ENCODE results near the gene CEP85L. TPM values are rescaled to one million over a fixed set of nuclear protein-coding genes. Genes with fewer than 3 reads are reported as not detected.
"Not testable (repeated sequence)": the region's sequence is repeated elsewhere in the genome, so short reads cannot be mapped to it uniquely, and the experiment has no call there.

CEP85L gene
- total and polyA plus RNA-seq, 10 of the 15 experiments (the other 5 are each of a cell fraction or from before 2014, with no cell fraction given): 1.8 to 10.9 (median 7.1) TPM

GRCh38 chr6:118436482-118436881, 214.9 kb downstream of the CEP85L start:
- no peaks in the 10 kb centered on the region for H3K9me3 ChIP-seq (replicated peaks; ENCODE audit: control insufficient read depth, insufficient read depth, low read length)
- H3K4me2 ChIP-seq (ENCODE audit: control insufficient read depth, insufficient read depth): no peak overlapping the region
- no peak overlapping the region for H2AFZ ChIP-seq (ENCODE audit: control insufficient read depth, low read depth, low read length)
- intact Hi-C loops (cut with micrococcal nuclease; ENCODE audit: unreplicated experiment): no loop called here
- 35% methylated on average over 3 of the region's 3 CpGs for WGBS (ENCODE audit: insufficient coverage, insufficient replicate concordance, low lambda C conversion rate, missing lambda C conversion rate)
- H3K79me2 ChIP-seq (ENCODE audit: control insufficient read depth, insufficient read depth, low read length): no peaks in the 10 kb centered on the region
- ChIA-PET RAD21 (ENCODE audit: unreplicated experiment) (no interaction called here), SMC1A (ENCODE audit: uncharacterized antibody, unreplicated experiment) (interaction anchor here (1.1 kb wide), 1 partner anchor 25 kb away, joined by 3 read pairs; no protein-coding TSS in a partner anchor), CTCF (no interaction called here), POLR2A (no interaction called here)
- H3K27ac ChIP-seq (ENCODE audit: control insufficient read depth, insufficient read depth): no peak overlapping the region
- H3K4me1 ChIP-seq (ENCODE audit: control insufficient read depth, insufficient read depth, low read length): no peaks in the 10 kb centered on the region
- H3K36me3 ChIP-seq (ENCODE audit: control insufficient read depth in 2 of 2, insufficient read depth in 2 of 2, low read length in 1 of 2): no peaks in the 10 kb centered on the region
- H3K4me3 ChIP-seq: no peak overlapping the region
- H4K20me1 ChIP-seq (ENCODE audit: control insufficient read depth, insufficient read depth): no peaks in the 10 kb centered on the region
- in situ Hi-C loops (cut with MboI): no loop called here
- no peak for TF ChIP-seq MYB (IDR thresholded peaks at IDR 0.05; ENCODE audit: borderline replicate concordance, low read depth, low read length)
- no peak for TF ChIP-seq FOS (IDR thresholded peaks at IDR 0.05; ENCODE audit: borderline replicate concordance, extremely low read depth, insufficient read length)
- TF ChIP-seq SKIL (IDR thresholded peaks at IDR 0.05; ENCODE audit: low read depth, poor library complexity, severe bottlenecking): no peak
- TF ChIP-seq CEBPZ (IDR thresholded peaks at IDR 0.05; ENCODE audit: low read depth, low read length): no peak
- TF ChIP-seq IKZF1 (conservative IDR thresholded peaks at IDR 0.05): no peak
- no peak for TF ChIP-seq ELK1 (IDR thresholded peaks at IDR 0.05; ENCODE audit: low read depth, low read length)
- TF ChIP-seq NFYB (IDR thresholded peaks at IDR 0.05; ENCODE audit: insufficient read depth, low read depth, low read length): no peak
- no peak for TF ChIP-seq MTA3 (IDR thresholded peaks at IDR 0.05; ENCODE audit: borderline replicate concordance, low read length)
- no peak for TF ChIP-seq ZNF24 (IDR thresholded peaks at IDR 0.05)
- TF ChIP-seq KAT2A (conservative IDR thresholded peaks at IDR 0.05; ENCODE audit: control insufficient read depth, low read depth, low read length): no peak
- FAIRE-seq (no peak), ATAC-seq (no peak), DNase-seq (ENCODE audit: low read depth, low spot score) (no peak)
- no peaks in the 10 kb centered on the region for H3K27me3 ChIP-seq (replicated peaks in 1 of 2; ENCODE audit: control insufficient read depth in 2 of 2, insufficient read depth in 2 of 2, low read length in 1 of 2)
- no peak overlapping the region for H3K9ac ChIP-seq (ENCODE audit: control insufficient read depth, insufficient read depth, low read length)
- BruUV-seq (replicated peaks): no TSS peak

- H3K4me1 ChIP-seq (ENCODE audit: control insufficient read depth, insufficient read depth, low read length); H3K79me2 ChIP-seq (ENCODE audit: control insufficient read depth, insufficient read depth, low read length); POLR2A ChIA-PET; H3K4me3 ChIP-seq; intact Hi-C loops (cut with micrococcal nuclease; ENCODE audit: unreplicated experiment); DNase-seq (ENCODE audit: low read depth, low spot score); ATAC-seq; H2AFZ ChIP-seq (ENCODE audit: control insufficient read depth, low read depth, low read length); BruUV-seq (replicated peaks); in situ Hi-C loops (cut with MboI); CTCF ChIA-PET; H3K4me2 ChIP-seq (ENCODE audit: control insufficient read depth, insufficient read depth); H4K20me1 ChIP-seq (ENCODE audit: control insufficient read depth, insufficient read depth); SMC1A ChIA-PET (ENCODE audit: uncharacterized antibody, unreplicated experiment); RAD21 ChIA-PET (ENCODE audit: unreplicated experiment); H3K27me3 ChIP-seq (replicated peaks in 1 of 2; ENCODE audit: control insufficient read depth in 2 of 2, insufficient read depth in 2 of 2, low read length in 1 of 2); H3K36me3 ChIP-seq (ENCODE audit: control insufficient read depth in 2 of 2, insufficient read depth in 2 of 2, low read length in 1 of 2); FAIRE-seq; H3K9ac ChIP-seq (ENCODE audit: control insufficient read depth, insufficient read depth, low read length); H3K27ac ChIP-seq (ENCODE audit: control insufficient read depth, insufficient read depth); H3K9me3 ChIP-seq (replicated peaks; ENCODE audit: control insufficient read depth, insufficient read depth, low read length): not testable (repeated sequence)
- 92% methylated on average over 3 of the region's 3 CpGs for WGBS (ENCODE audit: insufficient coverage, insufficient replicate concordance, low lambda C conversion rate, missing lambda C conversion rate)
These were observed 217.2 kb downstream of the CEP85L start for GRCh38 chr6:118434147-118434546.

Data from GM12878 (cell line).